Measurements from ENCODE around the gene ZNF74. TPM values are rescaled to one million over a fixed set of nuclear protein-coding genes. Genes with fewer than 3 reads are reported as not detected.

ZNF74 gene
- total RNA-seq, result 1 to 10 TPM; 2.8 to 7.2 (median 3.5) TPM

- TF ChIP-seq, protein P1, sequence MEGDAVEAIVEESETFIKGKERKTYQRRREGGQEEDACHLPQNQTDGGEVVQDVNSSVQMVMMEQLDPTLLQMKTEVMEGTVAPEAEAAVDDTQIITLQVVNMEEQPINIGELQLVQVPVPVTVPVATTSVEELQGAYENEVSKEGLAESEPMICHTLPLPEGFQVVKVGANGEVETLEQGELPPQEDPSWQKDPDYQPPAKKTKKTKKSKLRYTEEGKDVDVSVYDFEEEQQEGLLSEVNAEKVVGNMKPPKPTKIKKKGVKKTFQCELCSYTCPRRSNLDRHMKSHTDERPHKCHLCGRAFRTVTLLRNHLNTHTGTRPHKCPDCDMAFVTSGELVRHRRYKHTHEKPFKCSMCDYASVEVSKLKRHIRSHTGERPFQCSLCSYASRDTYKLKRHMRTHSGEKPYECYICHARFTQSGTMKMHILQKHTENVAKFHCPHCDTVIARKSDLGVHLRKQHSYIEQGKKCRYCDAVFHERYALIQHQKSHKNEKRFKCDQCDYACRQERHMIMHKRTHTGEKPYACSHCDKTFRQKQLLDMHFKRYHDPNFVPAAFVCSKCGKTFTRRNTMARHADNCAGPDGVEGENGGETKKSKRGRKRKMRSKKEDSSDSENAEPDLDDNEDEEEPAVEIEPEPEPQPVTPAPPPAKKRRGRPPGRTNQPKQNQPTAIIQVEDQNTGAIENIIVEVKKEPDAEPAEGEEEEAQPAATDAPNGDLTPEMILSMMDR (IDR thresholded peaks at IDR 0.05; ENCODE audit: low read depth), result no peak
Measured at GRCh38 chr22:20393705-20394476, at the start of gene ZNF74. Gene ZNF74, plus strand, starts transcription at chr22:20394151. Its CDS starts 478 bp downstream, at chr22:20394629.

DNA sequence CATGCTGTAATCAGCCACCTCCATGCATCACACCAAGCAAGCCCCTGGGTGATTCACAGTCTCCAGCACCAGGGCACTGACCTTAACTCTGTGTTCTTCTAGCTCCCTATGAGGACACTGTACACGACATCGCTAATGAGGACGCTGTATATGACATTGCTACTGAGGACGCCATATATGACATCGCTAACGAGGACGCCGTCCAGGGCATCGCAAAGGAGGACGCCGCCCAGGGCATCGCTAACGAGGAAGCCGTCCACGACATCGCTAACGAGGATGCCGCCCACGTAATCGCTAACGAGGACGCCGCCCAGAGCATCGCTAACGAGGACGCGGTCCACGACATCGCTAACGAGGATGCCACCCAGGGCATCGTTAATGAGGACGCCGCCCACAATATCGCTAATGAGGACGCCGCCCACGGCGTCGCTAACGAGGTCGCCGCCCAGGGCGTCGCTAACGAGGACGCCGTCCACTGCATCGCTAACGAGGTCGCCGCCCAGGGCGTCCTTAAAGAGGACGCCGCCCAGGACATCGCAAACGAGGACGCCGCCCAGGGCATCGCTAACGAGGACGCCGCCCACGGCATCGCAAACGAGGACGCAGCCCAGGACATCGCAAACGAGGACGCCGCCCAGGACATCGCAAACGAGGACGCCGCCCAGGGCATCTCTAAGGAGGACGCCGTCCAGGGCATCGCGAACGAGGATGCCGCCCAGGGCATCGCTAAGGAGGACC lies 39.5 kb upstream of the ZNF74 start:
- TF ChIP-seq, protein P1 (IDR thresholded peaks at IDR 0.05; ENCODE audit: low read depth), result no peak

- TF ChIP-seq, protein P1 (IDR thresholded peaks at IDR 0.05; ENCODE audit: low read depth), result no peak
Measured at GRCh38 chr22:20378110-20378509, 15.8 kb upstream of the ZNF74 start.

- TF ChIP-seq, protein P1 (IDR thresholded peaks at IDR 0.05; ENCODE audit: low read depth), result no peak
Measured at GRCh38 chr22:20380486-20380885, 13.5 kb upstream of the ZNF74 start.

GRCh38 chr22:20383538-20383937 lies 10.4 kb upstream of the ZNF74 start:
- TF ChIP-seq, protein P1 (IDR thresholded peaks at IDR 0.05; ENCODE audit: low read depth), result no peak

GRCh38 chr22:20384171-20384570 lies 9.8 kb upstream of the ZNF74 start:
- TF ChIP-seq, protein P1 (IDR thresholded peaks at IDR 0.05; ENCODE audit: low read depth), result no peak

DNA sequence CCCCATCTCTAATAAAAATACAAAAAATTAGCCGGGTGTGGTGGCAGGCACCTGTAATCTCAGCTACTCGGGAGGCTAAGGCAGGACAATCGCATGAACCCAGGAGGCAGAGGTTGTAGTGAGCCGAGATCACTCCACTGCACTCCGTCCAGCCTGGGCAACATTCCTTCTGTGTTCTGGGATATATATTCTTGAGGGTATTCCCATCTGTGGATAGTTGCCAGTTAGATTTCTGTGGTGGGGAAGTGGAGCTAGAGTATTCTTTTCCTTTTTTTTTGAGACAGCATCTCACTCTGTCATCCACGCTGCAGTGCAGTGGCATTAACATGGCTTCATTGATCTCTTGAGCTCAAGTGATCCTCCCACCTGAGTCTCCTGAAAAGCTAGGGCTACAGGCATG lies 9.1 kb upstream of the ZNF74 start:
- TF ChIP-seq, protein P1 (IDR thresholded peaks at IDR 0.05; ENCODE audit: low read depth), result no peak

Data from subcutaneous adipose tissue (tissue), 4 donors.